ENCODE measurements around the gene ESYT3. TPM values are rescaled to one million over a fixed set of nuclear protein-coding genes. Genes with fewer than 3 reads are reported as not detected.

The ESYT3 gene
- total and polyA plus RNA-seq, 2 of the 8 experiments (the other 6 are each of a cell fraction or from before 2014, with no cell fraction given) = 4.4 to 7.3 TPM

- TF ChIP-seq NRF1 (IDR thresholded peaks at IDR 0.05; ENCODE audit: low read depth, low read length) = no peak
- no peak for TF ChIP-seq KDM5A (IDR thresholded peaks at IDR 0.05; ENCODE audit: low read length)
- TF ChIP-seq KDM1A (IDR thresholded peaks at IDR 0.05; ENCODE audit: borderline replicate concordance, low read length) = no peak
Measured at GRCh38 chr3:138511945-138512344, 77.5 kb downstream of the ESYT3 start (continued).

Data from H1 (cell line).